ENCODE measurements around the gene PHKG2.
A peak's percentile ranks its signal among the peaks of the same experiment; 100 is the strongest.

Gene PHKG2

DNA sequence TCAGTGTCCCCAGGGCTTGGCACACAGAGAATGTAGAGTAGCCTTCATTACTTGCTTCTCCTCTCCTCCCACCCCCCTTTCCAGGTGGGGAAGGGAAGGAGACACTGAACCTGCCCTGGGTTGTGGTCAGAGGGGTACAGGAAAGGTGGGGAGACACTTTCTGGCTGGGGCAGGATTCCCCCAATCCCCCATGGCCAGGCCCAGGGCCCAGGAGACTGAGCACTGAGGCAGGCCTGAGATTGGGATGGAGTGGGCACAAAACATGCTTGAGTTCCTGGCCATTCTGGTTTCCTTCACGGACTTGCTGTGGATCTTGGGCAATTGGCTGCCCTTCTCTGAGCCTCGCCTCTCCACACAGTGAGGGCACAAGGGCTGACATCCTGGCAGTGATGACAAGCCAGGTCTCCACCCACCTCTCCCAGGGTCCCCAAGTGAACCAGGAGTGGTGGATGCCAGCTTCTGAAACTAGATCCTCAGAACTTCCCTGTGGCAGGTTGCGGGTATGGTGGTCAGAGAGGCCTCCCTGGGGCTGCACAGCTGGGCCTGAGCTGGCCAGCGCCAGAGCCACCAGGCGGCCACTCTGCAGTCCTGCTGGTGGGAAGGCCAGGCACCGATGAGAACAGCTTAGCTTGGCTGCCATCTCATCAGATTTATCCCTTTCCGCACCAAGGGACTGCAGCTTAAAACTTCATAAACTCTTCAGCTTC, 29.5 kb downstream of the PHKG2 start:
- no peak for DNase-seq

DNA sequence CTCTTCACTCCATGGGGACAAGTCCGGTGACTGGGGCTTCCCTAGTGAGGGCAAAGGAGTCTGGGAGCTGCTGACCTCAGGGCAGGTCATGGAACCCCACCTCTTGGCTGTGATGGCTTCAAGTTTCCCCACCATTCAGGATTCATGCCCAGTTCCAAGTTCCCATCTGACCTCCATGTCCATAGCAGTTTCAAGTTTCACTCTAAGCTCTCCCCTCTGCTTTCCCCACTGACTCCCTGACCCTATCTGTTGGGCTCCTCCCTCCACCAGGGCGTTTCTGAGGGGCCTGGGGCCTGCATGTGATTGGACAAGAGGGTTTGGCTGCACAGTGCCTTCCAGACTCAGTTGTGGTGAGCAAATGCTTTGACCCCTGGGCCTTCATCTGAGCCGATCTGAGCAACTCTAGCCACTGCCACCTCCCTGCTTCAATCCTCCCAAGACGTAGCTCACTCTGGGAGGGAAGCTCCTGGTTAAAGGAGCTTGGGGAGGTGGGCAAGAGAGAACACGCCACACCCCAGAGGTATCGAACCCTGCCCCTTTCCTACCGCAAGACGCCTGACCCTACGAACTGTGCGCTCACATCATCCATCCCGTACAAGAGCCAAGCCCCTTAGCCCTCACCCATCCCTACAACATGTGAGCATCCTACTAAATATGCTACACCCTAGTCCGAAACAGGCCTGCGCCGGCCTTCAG, 30.5 kb downstream of the PHKG2 start:
- DNase-seq, result no peak

DNA sequence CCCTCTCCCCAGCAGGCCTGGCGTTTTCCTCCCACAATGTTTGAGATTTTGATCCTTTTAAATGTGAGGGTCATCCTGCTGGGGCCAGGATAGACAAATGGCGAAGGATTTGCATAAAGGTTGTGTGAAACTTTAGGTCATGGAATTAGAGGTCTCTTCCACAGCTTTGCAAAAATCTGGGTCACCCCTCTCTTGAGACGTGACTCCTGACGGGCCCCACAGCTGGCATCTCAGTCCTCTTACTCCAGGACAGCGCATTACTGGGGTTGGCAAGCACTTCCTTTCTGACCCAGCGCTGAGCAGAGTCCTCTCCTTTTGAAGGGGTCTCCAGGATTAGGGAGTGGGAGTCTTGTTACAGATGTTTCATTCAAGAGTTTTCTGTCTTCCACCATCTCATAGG, 31.4 kb downstream of the PHKG2 start:
- no peak for DNase-seq

DNA sequence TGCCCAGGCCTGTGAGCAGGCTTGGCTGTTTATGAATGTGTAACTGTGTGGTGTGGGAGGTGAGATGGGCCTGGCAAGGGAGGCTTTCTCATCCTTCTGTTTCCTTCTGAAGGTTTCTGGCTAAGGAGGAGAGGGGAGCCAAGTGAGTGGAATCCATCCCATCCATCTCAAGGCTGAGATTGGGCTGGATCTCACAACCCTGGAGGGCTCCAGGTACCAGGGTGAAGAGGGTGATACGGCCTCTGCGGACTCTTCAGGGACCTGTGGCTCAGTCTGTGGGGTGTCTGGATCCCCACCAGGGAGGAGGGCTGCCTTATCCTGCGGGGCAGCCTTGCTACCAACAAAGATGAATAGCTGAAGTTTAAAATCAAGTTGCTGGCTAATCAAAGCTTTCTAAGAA, 31.8 kb downstream of the PHKG2 start:
- no peak for DNase-seq

DNA sequence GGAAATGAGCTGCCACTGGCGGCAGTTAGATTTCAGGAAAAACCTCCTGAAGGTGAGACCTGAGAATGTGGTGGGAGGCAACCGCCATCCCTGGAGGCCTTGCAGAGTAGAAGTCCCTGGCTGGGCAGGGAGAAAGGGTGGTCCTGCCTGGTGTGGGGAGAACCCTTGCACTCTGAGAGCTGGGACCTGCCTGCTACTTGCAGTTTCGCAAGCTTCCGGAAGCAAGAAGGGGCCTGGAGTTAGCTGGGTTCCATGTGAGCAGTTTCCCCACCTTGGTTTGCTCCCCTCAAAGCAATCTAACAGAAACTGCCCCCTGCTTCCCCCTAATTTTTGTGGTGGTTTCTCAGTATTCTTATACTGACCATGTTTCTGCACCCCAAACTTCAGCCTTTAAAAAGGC, 32.3 kb downstream of the PHKG2 start:
- DNase-seq, result no peak

DNA sequence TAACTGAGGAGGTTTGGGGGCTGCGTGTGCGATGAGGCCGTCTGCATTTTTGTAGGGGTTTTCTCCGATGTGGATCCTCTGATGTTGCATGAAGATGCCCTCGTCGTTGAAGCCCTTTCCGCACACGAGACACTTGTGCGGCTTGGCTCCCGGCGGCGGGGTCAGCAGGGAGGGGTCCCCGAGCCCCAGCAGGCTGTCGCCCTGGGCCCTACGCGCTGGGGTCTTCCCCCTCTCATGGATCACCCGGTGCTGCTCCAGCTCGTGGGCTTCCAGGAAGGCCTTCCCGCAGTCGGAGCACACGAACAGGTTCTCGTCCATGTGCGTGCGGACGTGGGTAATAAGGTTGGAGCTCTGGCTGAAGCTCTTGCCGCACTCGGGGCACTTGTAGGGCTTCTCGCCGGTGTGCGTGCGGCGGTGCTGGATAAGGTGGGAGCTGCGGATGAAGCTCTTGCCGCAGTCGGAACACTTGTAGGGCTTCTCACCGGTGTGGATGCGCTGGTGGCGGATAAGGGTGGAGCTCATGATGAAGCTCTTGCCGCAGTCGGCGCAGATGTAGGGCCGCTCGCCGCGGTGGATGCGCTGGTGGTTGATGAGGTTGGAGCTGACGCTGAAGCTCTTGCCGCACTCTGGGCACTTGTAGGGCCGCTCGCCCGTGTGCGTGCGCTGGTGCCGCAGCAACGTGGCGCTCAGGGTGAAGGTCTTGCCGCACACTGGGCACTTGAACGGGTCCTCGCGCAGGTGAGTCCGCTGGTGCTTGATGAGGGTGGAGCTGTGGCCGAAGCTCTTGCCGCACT, 34.5 kb downstream of the PHKG2 start:
- DNase-seq, result no peak

DNA sequence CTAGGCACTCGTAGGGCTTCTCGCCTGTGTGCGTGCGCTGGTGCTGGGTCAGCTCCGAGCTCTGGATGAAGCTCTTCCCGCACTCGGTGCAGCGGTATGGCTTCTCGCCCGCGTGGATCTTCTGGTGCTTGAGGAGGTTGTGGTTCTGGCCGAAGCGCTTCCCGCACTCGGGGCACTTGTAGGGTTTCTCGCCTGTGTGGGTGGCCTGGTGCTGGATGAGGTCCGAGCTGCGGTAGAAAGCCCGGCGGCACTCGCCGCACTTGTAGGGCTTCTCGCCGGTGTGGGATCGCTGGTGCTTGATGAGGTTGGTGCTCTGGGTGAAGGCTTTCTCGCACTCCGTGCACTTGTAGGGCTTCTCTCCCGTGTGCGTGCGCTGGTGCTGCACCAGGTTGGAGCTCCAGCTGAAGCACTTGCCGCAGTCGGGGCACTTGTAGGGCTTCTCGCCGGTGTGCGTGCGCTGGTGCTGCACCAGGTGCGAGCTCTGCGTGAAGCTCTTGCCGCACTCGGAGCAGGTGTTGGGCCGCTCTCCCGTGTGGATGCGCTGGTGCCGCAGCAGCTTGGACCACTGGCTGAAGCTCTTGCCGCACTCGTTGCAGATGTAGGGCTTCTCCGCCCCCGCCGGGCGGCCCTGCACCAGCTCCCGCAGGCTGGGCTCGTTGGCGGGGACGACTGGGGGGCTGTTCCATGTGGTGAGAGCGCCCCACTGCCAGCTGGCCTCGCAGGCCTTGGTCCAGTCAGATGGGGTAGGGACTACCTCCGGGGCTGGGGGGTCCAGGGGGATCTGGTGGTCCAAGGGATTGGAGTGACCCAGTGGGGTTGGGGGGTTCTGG, 35.3 kb downstream of the PHKG2 start:
- DNase-seq, result no peak

DNA sequence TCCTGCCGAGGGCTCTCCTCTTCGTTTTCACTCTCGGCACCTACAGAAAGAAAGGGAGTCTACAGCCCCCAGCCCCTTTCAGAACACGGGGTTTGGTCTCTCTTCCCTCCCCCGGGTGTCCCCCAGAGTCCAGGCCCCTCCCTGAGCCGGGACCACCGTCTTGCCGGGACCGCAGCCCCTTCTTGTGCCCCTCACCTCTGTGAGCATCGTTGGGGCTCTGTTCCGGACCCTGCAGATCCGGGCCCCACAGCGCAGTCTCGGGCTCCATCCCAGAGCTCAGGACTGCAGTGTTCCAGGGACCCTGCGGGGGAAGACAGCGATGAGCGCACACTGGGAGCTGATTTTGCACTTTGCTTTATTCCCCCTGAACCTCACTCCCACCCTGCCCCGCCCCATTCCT, 36.0 kb downstream of the PHKG2 start:
- no peak for DNase-seq

DNA sequence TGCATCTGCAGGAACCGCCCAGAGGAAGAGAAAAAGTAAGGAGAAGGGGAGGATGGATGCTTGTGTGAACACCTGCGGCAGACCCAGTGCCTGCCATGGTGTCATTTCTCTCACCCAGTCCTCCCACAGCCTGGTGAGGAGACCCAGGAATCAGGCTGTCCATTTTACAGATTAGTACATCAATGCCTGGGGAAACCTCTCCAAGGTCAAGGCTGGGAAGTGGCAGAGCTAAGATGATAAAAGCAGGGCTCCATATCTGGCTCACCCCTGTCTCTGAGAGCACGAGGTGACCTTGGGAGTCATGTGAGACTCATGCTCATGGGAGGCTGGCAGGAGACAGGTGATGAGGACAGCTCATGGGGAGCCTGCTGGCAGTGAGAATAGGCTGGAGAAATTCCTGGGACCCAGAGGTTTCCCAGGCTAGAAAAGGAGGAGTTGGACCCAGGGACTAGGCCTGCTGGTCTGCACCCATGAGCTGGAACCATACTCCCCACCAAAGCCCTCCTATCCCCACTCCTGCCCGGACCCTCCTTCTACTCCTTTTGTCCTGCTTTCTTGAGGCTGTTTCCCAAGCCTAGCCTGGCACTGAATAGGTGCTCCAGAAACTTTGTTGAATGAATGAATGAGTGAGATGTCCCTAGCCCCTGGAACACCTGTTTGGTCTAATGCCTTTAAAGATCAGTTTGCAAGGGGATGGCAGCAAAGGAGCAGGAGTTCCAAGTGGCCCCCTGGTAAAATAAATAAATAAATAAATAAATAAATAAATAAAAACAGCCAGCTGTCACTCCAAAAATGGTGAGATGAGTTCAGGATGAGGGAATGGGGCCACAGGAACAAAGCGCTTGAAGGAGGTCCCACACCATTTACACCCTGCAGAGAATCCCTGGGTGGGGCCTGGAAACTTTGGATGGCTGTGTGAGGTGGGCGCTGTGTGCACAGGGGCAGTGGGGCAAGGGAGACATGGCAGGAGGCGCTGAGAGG, 37.2 kb downstream of the PHKG2 start:
- no peak for DNase-seq

DNA sequence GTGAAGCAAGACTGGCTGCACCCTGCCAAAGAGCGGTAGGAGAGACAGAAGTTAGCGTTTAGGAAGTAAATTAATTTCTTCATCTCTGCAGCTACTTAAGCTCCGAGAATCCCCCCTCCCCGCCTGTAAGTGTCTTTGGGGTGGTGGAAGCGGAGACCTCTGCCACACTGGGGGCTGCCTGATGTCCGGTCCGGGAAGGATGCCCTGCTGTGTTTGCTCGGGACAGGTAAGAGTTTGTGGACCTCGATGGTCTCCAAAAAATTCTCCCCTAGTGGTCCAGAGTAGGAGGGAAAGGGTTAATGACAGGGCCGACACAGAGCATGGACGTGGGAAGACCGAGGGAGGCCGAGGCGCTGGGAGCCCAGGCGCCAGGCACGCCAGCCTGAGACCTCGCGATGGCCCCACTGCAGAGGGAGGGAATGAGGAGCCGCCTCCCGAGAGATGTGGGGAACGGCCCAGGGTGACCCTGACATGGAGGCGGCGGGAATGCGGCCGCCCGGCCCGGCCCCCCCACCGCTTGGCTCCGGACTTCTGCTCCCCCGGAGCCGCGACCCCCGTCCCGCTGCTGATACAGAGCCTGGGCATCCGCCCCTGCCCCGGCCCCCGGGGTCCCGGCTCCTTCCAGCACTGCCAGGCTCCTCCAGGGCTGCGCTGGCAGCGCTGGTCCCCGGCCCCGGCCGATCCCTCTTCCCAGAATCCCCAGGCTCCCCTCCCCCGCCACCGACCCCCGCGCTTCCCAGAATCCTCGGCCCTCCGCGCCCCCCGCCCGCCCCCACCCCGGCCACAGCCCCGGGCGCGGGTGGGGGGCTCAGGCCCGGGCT, 38.1 kb downstream of the PHKG2 start:
- no peak for DNase-seq

DNA sequence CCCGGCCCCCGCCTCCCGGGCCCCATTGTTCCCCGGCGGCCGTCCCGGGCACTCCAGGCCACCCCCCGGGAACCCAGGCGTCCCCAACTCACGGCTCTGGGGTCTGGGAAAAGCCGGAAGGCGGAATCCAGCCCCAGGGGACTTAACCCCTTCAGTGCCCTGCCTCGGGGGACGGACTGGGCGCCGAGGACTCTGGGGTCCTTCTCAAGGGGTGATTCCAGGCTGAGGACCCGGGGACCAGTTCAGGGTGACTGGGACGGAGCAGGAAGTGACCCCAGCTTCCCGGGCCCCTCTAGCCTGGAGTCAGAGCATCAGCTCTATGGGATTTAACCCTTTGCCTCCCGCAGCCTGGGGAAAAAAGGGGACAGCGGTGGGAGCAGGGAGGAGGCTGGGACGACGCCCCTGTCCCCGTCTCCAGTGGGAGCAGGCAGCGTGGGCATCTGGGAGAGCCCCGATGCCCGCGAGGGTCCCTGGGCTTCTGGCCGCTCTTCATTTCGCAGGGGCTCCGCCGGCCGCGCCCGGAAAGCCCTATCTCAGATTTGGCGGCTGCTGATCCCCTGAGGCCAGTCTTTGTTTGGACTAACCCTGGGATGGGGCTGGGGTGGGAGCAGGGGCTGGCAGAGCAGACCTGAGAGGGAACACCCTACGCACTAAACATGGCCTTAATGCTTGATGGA, 38.8 kb downstream of the PHKG2 start, which contains the start of gene ZNF629:
Gene ZNF629, minus strand, starts transcription at position 270 of the 677 bp plus-strand sequence. CDS start 2,723 bp downstream, outside the sequence.
- no peak for DNase-seq

DNA sequence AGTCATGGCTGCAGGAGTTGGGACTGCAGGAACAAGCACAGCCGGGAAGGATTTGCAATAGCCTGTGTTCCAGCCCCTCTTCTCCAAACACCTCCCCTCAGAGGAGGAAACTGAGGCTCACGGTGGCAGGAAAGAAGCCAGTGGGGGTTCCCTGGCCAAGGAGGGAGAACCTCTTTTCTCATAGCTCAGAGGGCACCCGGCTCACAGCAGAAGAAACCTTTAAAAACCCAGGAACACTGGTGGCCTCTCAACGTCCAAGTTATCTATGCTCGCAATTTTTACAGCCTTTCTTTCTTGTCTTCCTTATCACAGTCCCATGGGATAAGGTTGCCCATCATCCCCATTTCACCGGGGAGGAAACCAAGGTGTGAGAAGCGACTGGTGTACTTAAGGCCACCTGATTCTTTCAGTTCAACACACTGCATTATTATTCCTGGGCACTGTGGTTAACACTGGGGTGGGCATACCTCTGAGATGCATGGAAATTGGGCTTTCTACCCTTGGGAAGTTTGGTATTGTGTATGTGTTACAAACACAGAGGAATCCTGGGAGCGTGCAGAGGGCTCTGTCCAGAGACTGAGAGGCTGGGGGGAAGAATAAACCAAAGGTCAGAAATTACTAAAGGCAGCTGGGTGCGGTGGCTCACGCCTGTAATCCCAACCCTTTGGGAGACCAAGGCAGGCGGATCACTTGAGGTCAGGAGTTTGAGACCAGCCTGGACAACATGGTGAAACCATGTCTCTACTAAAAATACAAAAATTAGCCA, 39.6 kb downstream of the PHKG2 start:
- no peak for DNase-seq

DNA sequence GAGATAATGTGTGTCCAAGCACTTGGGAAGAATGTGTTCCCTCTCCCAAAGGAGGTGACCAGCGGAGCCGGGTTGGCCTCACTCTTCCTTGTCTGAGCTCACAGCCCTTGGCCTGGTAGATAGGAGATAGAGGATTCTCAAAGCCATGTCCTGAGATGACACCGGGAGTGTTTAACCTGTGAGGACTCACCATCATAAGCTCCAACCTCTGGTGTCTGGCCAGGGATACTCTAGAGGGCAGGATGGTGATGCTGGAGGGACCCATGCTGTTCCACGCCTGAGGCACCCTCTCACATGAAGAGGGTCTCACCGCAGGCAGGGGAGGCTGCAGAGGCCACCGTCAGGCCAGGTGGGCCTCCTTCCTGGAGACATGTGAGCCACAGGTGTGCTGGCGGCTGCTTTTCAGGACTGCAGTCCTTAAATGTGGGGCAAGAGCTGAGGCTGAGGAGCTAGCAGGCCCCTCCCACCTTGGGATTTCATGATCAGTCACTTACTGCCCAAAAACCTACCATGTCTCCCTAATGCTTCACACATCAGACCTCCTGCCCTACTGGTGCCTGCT, 45.4 kb downstream of the PHKG2 start:
- DNase-seq, result no peak

DNA sequence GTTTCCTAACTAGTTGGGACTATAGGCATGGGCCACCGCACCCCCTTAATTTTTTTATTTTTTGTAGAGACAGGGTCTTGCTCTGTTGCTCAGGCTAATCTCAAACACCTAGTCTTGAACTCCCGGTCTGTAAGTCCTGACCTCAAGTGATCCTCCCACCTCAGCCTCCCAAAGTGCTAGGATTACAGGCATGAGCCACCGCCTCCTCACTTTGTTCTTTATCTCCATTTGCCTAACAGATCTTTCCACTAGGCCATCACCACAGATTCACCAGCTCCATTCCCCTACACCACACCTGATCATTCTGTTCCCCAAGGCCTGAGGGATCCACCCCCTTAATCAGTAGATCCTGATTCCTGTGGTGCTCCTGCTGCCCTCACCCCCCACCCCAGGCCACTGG, 46.4 kb downstream of the PHKG2 start:
- no peak for DNase-seq

DNA sequence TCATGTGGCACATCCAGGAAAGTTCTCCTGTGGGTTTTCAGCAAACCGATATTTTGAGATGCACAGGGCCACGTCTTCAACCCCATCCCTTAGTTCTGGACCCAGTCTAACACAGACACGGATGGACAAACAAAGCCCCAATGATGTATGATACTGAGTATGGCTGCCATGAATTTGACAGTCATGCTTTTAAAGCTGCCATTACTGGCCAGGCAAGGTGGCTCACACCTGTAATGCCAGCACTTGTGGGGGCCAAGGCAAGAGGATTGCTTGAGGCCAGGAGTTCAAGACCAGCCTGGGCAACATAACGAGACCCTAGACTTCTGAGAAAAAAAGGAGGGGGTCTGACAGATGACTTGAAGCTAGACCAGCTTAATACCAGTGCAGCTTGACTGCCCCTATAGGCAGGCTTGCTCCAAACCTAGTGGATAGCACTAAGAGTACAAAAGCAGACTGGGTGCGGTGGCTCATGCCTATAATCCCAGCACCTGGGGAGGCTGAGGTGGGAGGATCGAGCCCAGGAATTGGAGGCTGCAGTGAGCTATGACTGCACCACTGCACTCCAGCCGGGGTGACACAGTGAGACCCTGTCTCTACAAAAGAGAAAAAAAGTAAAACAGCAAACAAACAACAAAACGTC, 49.6 kb downstream of the PHKG2 start:
- peak; percentile 54 for DNase-seq
